ENCODE results near the gene MT1HL1. TPM values are rescaled to one million over a fixed set of nuclear protein-coding genes. Genes with fewer than 3 reads are reported as not detected.
"Not testable (repeated sequence)": the region's sequence is repeated elsewhere in the genome, so short reads cannot be mapped to it uniquely, and the experiment has no call there.

Gene MT1HL1
- polyA plus RNA-seq, 3 donors: not detected

GRCh38 chr1:237018896-237019295 lies 14.7 kb upstream of the MT1HL1 start:
- no peak for DNase-seq

GRCh38 chr1:237016626-237017025 lies 12.4 kb upstream of the MT1HL1 start:
- DNase-seq: no peak

GRCh38 chr1:237013608-237014007 lies 9.4 kb upstream of the MT1HL1 start:
- DNase-seq: no peak

GRCh38 chr1:237012788-237013383 lies 8.6 kb upstream of the MT1HL1 start:
- DNase-seq: no peak

GRCh38 chr1:237012361-237012760 lies 8.1 kb upstream of the MT1HL1 start:
- no peak for DNase-seq

- no peak for DNase-seq
Observed at GRCh38 chr1:237011432-237011831, 7.2 kb upstream of the MT1HL1 start.

GRCh38 chr1:237009611-237010010 lies 5.4 kb upstream of the MT1HL1 start:
- no peak for DNase-seq

GRCh38 chr1:237007147-237007881 lies 3.1 kb upstream of the MT1HL1 start:
- DNase-seq: no peak

GRCh38 chr1:237005674-237006073 lies 1.4 kb upstream of the MT1HL1 start:
- no peak for DNase-seq

- no peak for DNase-seq
Observed at GRCh38 chr1:237003516-237003915, 725 bp downstream of the MT1HL1 start.

- no peak for DNase-seq
Observed at GRCh38 chr1:237000191-237000590, 4.0 kb downstream of the MT1HL1 start.

- DNase-seq: no peak
Observed at GRCh38 chr1:236998546-236998945, 5.7 kb downstream of the MT1HL1 start.

- DNase-seq: no peak
Observed at GRCh38 chr1:236997882-236998281, 6.4 kb downstream of the MT1HL1 start.

- DNase-seq: no peak
Observed at GRCh38 chr1:236997361-236997760, 6.9 kb downstream of the MT1HL1 start.

GRCh38 chr1:236994450-236994849 lies 9.8 kb downstream of the MT1HL1 start:
- DNase-seq: no peak

- DNase-seq: no peak
Observed at GRCh38 chr1:236992449-236992848, 11.8 kb downstream of the MT1HL1 start.

GRCh38 chr1:236990052-236990445 lies 14.2 kb downstream of the MT1HL1 start:
- DNase-seq: no peak

- DNase-seq: no peak
Observed at GRCh38 chr1:236989290-236990051, 14.8 kb downstream of the MT1HL1 start.

- no peak for DNase-seq
Observed at GRCh38 chr1:236983818-236984217, 20.4 kb downstream of the MT1HL1 start.

GRCh38 chr1:236982380-236982779 lies 21.9 kb downstream of the MT1HL1 start:
- DNase-seq: no peak

- DNase-seq: not testable (repeated sequence)
Observed at GRCh38 chr1:236981431-236981830, 22.8 kb downstream of the MT1HL1 start.

GRCh38 chr1:236980673-236981072 lies 23.6 kb downstream of the MT1HL1 start:
- DNase-seq: no peak
